T-helper 1 cell treated with Interleukin-12 subunit alpha and Interleukin-12 subunit beta and Interleukin-4 antibody, amounts not matched to agents 30 μg/mL and 1 μg/mL, for 36 hours (primary cell): ENCODE results near the gene BAG5.

Experiments
- H3K27ac Mint-ChIP-seq: one replicate; pipeline ENCODE4 v1.8.0; 2021; ENCODE audit warnings: mild to moderate bottlenecking, mixed read lengths
- H3K27me3 Mint-ChIP-seq: one replicate; pipeline ENCODE4 v1.8.0; 2021; ENCODE audit warnings: low read depth, mixed read lengths
- H3K36me3 Mint-ChIP-seq: one replicate; pipeline ENCODE4 v1.8.0; 2021; ENCODE audit warnings: low read depth, mixed read lengths
- H3K4me1 Mint-ChIP-seq: one replicate; pipeline ENCODE4 v1.8.0; 2021; ENCODE audit warnings: low read depth, mixed read lengths
- H3K4me3 Mint-ChIP-seq: one replicate; pipeline ENCODE4 v1.8.0; 2021; ENCODE audit warnings: mild to moderate bottlenecking, moderate library complexity, mixed read lengths
- H3K9me3 Mint-ChIP-seq: one replicate; pipeline ENCODE4 v1.8.0; 2021; ENCODE audit warnings: mixed read lengths

Gene BAG5

GRCh38 chr14:103556946-103557758 lies 5.3 kb downstream of the BAG5 start:
- no peak overlapping the region for H3K27ac Mint-ChIP-seq
- peaks cover 23% of the 10 kb centered on the region for H3K36me3 Mint-ChIP-seq
- no peak overlapping the region for H3K4me3 Mint-ChIP-seq
- no peaks in the 10 kb centered on the region for H3K9me3 Mint-ChIP-seq
- peaks cover 29% of the 10 kb centered on the region for H3K4me1 Mint-ChIP-seq
- no peaks in the 10 kb centered on the region for H3K27me3 Mint-ChIP-seq

- Mint-ChIP-seq H3K4me1 (peaks cover 19% of the 10 kb centered on the region), H3K9me3 (no peaks in the 10 kb centered on the region), H3K36me3 (peaks cover 18% of the 10 kb centered on the region), H3K27me3 (no peaks in the 10 kb centered on the region), H3K27ac (no peak overlapping the region), H3K4me3 (no peak overlapping the region)
Observed at GRCh38 chr14:103555559-103556337, 6.7 kb downstream of the BAG5 start.

GRCh38 chr14:103552846-103553210 lies 9.6 kb downstream of the BAG5 start:
- H3K36me3 Mint-ChIP-seq = peaks cover 5% of the 10 kb centered on the region
- H3K27ac Mint-ChIP-seq = no peak overlapping the region

GRCh38 chr14:103552011-103552845 lies 10.2 kb downstream of the BAG5 start:
- Mint-ChIP-seq H3K4me3 (no peak overlapping the region), H3K27ac (no peak overlapping the region), H3K27me3 (no peaks in the 10 kb centered on the region), H3K9me3 (no peaks in the 10 kb centered on the region), H3K36me3 (peaks cover 5% of the 10 kb centered on the region), H3K4me1 (peaks cover 2% of the 10 kb centered on the region)

More at GRCh38 chr14:103552846-103553210, 9.6 kb downstream of the BAG5 start:
- Mint-ChIP-seq H3K9me3 (no peaks in the 10 kb centered on the region), H3K27me3 (no peaks in the 10 kb centered on the region), H3K4me1 (peaks cover 3% of the 10 kb centered on the region), H3K4me3 (no peak overlapping the region)

- peaks cover 5% of the 10 kb centered on the region for H3K36me3 Mint-ChIP-seq
- H3K27ac Mint-ChIP-seq = no peak overlapping the region
- H3K9me3 Mint-ChIP-seq = no peaks in the 10 kb centered on the region
- no peak overlapping the region for H3K4me3 Mint-ChIP-seq
- H3K27me3 Mint-ChIP-seq = no peaks in the 10 kb centered on the region
- no peaks in the 10 kb centered on the region for H3K4me1 Mint-ChIP-seq
Observed at GRCh38 chr14:103551338-103551762, 11.1 kb downstream of the BAG5 start.

GRCh38 chr14:103550451-103551337 lies 11.8 kb downstream of the BAG5 start:
- no peak overlapping the region for H3K27ac Mint-ChIP-seq
- H3K27me3 Mint-ChIP-seq = no peaks in the 10 kb centered on the region
- no peaks in the 10 kb centered on the region for H3K9me3 Mint-ChIP-seq
- H3K36me3 Mint-ChIP-seq = peaks cover 5% of the 10 kb centered on the region
- no peak overlapping the region for H3K4me3 Mint-ChIP-seq
- H3K4me1 Mint-ChIP-seq = no peaks in the 10 kb centered on the region

GRCh38 chr14:103549361-103550311 lies 12.8 kb downstream of the BAG5 start:
- H3K36me3 Mint-ChIP-seq = peaks cover 1% of the 10 kb centered on the region
- H3K27ac Mint-ChIP-seq = no peak overlapping the region
- H3K4me1 Mint-ChIP-seq = no peaks in the 10 kb centered on the region
- H3K27me3 Mint-ChIP-seq = no peaks in the 10 kb centered on the region
- H3K4me3 Mint-ChIP-seq = no peak overlapping the region
- H3K9me3 Mint-ChIP-seq = no peaks in the 10 kb centered on the region

- Mint-ChIP-seq H3K27me3 (no peaks in the 10 kb centered on the region), H3K9me3 (no peaks in the 10 kb centered on the region), H3K36me3 (peaks cover 1% of the 10 kb centered on the region), H3K4me1 (no peaks in the 10 kb centered on the region), H3K4me3 (no peak overlapping the region), H3K27ac (no peak overlapping the region)
Observed at GRCh38 chr14:103548463-103549351, 13.8 kb downstream of the BAG5 start.

GRCh38 chr14:103547941-103548462 lies 14.5 kb downstream of the BAG5 start:
- no peak overlapping the region for H3K27ac Mint-ChIP-seq
- no peak overlapping the region for H3K4me3 Mint-ChIP-seq
- H3K9me3 Mint-ChIP-seq = no peaks in the 10 kb centered on the region
- H3K36me3 Mint-ChIP-seq = peaks cover 1% of the 10 kb centered on the region
- H3K4me1 Mint-ChIP-seq = no peaks in the 10 kb centered on the region
- no peaks in the 10 kb centered on the region for H3K27me3 Mint-ChIP-seq

GRCh38 chr14:103547455-103547940 lies 15.0 kb downstream of the BAG5 start:
- H3K36me3 Mint-ChIP-seq = no peaks in the 10 kb centered on the region
- no peaks in the 10 kb centered on the region for H3K9me3 Mint-ChIP-seq
- no peaks in the 10 kb centered on the region for H3K4me1 Mint-ChIP-seq
- no peak overlapping the region for H3K27ac Mint-ChIP-seq
- H3K4me3 Mint-ChIP-seq = no peak overlapping the region
- no peaks in the 10 kb centered on the region for H3K27me3 Mint-ChIP-seq

- Mint-ChIP-seq H3K27me3 (no peaks in the 10 kb centered on the region), H3K4me1 (no peaks in the 10 kb centered on the region), H3K9me3 (no peaks in the 10 kb centered on the region), H3K36me3 (no peaks in the 10 kb centered on the region), H3K4me3 (no peak overlapping the region), H3K27ac (no peak overlapping the region)
Observed at GRCh38 chr14:103546652-103547454, 15.6 kb downstream of the BAG5 start.
